ENCODE data around the gene KTN1.

- TF ChIP-seq TEAD4 (CRISPR knock-in tag; IDR thresholded peaks at IDR 0.05), result no peak
- no peak for TF ChIP-seq ATF3 (CRISPR knock-in tag; conservative IDR thresholded peaks at IDR 0.05)
- TF ChIP-seq CTCF (IDR thresholded peaks at IDR 0.05), result no peak
- TF ChIP-seq FOXP4 (CRISPR knock-in tag; IDR thresholded peaks at IDR 0.05), result no peak
- no peak for TF ChIP-seq ZNF138 (CRISPR knock-in tag; conservative IDR thresholded peaks at IDR 0.05)
- TF ChIP-seq IRF1 (CRISPR knock-in tag; IDR thresholded peaks at IDR 0.05), result no peak
- TF ChIP-seq ZNF512 (CRISPR knock-in tag; IDR thresholded peaks at IDR 0.05; ENCODE audit: borderline replicate concordance), result no peak
- TF ChIP-seq SMAD3 (CRISPR knock-in tag; IDR thresholded peaks at IDR 0.05; ENCODE audit: borderline replicate concordance), result no peak
- TF ChIP-seq NR3C1 (CRISPR knock-in tag; conservative IDR thresholded peaks at IDR 0.05; ENCODE audit: low read depth), result no peak
- no peak for TF ChIP-seq SP1 (CRISPR knock-in tag; conservative IDR thresholded peaks at IDR 0.05)
Observed at GRCh38 chr14:55654243-55654642, 74.2 kb downstream of the KTN1 start.
